Mesenteric fat pad (tissue), 1 donor: Measurements from ENCODE around the gene PALLD. TPM values are rescaled to one million over a fixed set of nuclear protein-coding genes. Genes with fewer than 3 reads are reported as not detected.
"Not testable (repeated sequence)": the region's sequence is repeated elsewhere in the genome, so short reads cannot be mapped to it uniquely, and the experiment has no call there.

Experiments used
- DNase-seq: peaks from one replicate; pipeline ENCODE4 v3.0.0-alpha.2; 2020; ENCODE audit warnings: low spot score
- total RNA-seq: library from RNA; stranded (reverse); fragmentation: NEBNext Ultra II Directional; extraction: Animal tissue kit (Norgen Biotek cat#: 25700); gene quantifications from one replicate; pipeline ENCODE4 v1.2.1, GENCODE V29; 2021
- donor health status: DM: yes; HTN: yes; CAD: no.

Gene PALLD
- total RNA-seq, 1 donor from 2014 or later, result 87.9 TPM

GRCh38 chr4:168724686-168725411 is 228.0 kb downstream of the PALLD start:
- DNase-seq, result no peak

DNA sequence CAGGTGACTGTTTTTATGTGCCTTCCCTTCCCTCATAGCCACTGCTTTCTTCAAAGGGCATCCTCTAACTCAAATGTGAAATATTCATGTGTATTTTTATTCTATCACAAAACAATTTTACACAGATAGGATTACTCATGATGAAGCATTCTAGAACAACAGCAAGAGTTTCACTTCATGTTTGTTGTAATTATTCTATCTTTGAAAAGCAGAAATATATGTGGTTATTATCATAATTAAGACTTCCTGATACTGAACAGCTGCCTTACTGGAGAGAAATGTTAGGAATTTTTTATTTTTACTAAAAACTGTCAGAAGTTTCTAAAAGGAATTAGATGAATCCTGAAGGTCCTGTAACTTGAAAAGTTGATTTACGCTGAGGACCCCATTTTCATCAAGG is 229.1 kb downstream of the PALLD start:
- no peak for DNase-seq

DNA sequence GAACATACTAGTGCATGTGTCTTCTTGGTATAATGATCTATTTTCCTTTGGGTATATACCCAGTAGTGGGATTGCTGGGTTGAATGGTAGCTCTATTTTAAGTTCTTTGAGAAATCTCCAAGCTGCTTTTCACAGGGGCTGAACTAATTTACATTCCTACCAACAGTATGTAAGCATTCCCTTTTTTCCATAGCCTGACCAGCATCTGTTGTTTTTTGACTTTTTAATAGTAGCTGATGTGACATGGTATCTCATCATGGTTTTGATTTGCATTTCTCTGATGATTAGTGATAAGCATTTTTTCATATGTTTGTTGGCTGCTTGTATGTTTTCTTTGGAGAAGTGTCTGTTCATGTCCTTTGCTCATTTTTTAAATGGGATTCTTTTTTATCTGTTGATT is 230.3 kb downstream of the PALLD start:
- DNase-seq, result not testable (repeated sequence)

DNA sequence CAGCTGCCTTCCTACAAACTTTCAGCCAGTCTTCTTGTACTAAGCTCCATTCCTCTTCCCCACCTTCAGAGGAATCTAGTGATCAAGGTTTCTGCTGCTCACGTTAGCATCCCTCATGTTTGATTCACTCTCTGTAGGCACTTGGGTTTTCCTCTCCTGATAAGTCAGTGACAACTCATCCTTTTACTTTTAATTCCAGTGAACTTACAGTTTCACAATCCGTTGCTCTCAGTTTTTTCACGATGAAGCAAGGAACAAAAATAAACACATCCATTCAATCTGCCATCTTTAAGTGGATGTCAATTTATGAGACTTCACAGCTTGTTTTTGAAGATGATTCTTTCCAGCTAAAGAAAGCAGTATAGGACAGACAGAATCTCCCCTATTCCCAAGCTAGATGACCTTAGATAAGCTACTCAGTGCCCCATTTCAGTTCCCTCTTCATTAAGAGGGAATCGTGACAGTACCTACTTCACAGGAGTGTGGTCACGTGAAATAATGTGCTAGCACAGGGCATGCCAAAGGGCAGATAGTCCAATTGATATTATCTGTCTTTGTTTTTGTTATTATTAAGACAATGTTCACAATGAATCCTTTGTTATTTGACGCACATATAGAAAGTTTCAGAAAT is 234.3 kb downstream of the PALLD start:
- DNase-seq, result no peak

DNA sequence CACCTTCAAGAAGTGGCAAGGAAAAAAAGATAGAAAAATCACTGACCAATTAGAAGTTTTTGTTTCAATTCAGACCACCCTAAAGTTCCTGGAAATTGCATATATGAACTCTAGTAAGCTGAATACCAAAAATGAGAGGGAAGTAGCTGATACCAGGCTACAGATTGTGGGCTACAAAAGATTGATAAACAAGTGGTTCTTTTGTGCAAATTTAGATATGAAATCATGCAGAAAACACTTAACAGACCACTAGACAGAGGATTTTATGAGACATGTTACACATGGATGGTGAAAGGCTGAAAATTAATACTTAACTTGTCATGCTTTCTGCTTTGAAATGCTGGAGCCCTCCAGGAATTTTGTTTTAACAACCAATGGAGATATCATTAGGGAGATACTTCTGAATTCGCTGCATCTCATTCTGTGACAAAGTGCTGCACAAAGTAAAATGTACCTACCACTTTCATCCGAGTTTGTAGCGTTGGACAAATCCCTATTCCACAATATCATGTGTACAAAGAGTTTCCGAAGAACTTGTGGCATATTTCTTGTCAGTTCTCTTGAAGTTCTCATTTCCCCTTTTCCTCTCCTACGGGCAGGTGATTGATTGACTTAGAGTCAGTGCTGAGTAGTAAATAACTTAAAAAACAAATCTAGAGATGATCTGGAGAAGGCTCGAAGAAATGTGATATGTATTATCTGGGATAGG is 235.0 kb downstream of the PALLD start:
- no peak for DNase-seq

GRCh38 chr4:168732714-168733113 is 235.9 kb downstream of the PALLD start:
- no peak for DNase-seq

GRCh38 chr4:168734703-168735678 is 238.1 kb downstream of the PALLD start:
- DNase-seq, result no peak

GRCh38 chr4:168735735-168736134 is 238.9 kb downstream of the PALLD start:
- no peak for DNase-seq

DNA sequence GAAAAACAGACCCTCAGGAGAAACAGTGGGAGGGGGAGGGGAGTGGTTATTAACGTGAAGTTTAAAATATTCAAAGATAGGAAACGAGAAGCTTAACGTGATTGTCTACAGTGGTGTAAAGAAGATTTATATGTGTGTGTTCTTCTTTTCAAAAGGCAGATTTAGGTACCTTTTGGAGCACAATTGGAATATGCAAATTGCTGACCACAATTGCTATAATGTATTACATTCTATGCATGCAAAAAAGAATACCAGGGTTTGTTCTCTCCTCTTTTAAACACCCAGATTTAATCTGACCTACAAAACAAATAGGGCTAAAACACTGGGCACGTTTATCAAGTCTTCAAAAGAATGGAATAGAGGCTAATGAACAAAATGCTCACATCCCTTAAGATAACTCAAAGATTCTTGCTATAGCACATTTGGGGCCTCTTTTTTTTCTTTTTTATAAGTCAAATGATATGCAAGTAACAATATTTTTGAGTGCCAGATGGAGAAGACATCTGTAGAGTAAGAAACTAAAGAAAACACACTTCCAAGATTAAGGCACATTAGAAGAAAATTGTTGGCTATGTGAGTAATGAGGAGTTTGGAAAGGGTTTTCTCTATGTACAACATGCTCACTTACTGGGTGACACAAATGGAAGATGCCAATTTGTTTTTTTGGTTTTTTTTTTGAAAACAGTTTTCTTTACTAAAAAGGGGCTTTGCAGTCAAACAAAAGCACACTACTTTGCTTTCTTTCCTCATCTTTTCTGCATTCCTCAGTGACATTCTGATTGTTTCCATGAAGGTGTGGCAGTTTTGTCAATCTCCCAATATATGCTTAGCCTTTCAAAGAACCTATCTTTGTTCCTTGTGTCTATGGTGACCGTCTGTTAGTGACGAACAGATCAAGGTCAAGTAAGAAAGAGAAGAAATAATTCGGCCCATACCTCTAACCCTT is 240.3 kb downstream of the PALLD start:
- no peak for DNase-seq

DNA sequence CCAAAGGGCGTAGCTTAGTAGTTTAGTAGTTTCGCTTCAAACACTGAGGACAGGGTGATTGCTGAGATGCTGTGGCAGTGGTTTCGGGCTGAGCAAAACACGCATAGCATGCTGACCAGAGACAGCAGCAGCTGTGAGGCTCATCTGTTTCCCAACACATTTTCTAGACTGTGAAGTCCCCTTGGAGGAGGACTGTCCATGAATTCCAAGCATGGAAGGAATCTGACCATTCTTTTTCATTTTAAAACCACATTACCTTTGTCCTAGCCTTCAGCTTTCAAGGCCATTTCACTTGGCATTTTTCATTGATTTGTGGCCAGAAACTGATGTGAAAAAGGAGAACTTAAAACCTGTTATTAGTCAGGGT is 240.9 kb downstream of the PALLD start:
- DNase-seq, result no peak

GRCh38 chr4:168739886-168740285 is 243.0 kb downstream of the PALLD start:
- no peak for DNase-seq

DNA sequence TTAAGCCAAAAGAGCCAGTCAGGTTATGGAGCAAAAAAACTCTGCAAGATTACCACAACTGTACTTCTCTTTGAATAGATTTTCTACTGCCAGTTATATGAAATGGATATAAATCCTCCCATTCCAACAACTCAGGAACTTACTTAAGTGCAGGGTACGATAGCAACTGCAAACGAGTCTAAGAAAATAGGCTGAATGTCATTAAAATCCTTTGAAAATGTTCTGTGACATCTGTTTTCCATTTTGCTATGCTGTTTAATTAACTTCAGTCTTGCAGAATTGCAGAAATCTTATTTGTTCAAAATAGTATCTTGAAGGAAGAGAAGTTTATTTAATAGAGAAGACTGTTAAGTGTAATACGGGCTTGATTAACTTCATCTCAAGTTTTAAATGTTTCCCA is 243.8 kb downstream of the PALLD start:
- DNase-seq, result no peak

DNA sequence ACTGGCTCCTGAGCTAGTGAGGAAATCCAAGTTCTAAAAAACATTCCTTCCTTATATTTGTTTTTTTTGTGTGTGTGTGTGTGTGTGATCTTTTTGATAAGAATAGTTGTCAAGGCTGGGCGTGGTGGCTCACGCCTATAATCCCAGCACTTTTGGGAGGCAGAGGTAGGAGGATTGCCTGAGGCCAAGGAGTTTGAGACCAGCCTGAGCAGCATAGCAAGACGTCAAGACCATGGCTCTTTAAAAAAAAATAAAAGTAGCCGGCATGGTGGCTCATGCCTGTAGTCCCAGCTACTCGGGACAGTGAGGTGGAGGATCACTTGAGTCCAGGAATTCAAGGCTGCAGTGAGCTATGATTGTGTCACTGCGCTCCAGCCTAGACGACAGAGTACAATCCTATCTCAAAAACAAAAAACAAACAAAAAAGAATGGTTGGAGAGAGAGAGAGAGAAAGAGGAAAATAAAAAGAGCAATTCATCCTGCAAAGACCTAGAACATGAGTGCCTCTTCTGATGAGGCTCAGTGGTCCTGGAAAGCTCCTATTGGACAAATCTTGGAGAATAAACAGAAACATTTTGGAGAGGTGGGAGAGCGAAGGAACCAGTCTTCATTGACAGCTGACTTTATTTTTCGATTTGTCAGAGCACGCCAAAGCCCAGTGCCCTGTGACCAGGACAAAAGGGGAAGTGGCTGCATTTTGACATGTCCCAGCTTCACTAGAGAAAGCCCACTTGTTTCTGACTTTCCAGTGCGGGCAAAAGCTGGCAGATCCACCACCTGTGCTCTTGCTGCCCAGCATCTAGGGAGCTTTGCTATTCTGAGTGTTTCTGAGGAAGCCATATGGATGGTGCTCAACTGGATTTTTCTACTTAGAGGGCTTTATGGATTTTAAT is 244.7 kb downstream of the PALLD start:
- DNase-seq, result no peak

DNA sequence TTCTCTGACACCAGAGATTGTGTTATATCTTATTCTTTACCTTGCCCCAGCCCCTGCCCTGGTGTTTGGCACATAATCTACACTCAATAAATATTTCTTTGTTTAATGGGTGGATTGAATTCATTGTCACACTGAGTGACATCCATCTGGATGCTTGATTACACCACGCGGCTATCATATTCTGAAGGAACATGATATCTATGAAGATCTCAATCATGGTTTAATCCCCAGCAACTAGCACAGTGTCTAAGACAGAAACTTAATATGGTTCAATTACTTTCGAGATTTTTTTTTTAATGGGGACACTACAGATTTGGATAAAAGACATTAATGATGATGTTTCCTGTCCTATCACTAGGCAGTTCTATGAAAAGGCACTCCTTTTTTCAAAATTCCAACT is 246.3 kb downstream of the PALLD start:
- DNase-seq, result no peak

DNA sequence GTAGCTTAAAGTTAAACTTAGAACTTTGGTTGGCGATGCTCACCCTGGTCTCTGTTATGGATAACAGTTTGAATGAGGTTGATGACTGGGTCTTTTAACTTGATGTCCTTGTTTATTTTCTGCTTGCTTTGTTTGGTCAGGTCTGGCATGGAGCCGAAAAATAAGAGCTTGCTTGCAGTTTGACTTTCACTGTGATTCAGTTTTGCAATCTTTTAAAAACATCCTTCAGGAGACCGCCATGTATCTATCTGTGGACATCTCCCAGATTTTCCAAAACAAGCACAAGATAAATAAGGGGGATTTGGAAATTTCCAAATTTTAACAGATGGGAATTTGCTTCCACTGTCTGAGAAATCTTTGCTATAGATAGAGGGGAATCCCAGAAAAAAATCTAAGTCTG is 246.7 kb downstream of the PALLD start:
- no peak for DNase-seq

DNA sequence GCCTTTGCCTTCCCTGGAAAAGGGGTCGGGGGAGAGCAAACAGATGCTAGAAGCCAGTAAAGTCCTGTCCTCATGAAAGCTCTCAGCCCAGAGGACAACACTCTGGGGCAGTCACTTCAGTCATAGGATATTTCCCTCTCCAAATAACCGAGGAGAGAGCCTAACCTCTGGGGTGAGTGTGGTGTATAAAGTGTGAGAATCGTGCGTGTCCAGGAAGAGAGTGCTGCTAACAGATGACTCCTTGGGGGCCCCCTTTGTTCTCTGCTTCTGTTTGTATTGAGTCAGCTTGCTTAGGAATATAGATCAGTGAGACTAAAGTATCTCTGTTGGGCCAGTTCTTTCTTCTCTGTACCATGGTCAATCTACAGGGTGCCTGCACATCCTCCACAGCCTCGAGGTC is 247.2 kb downstream of the PALLD start:
- DNase-seq, result no peak

DNA sequence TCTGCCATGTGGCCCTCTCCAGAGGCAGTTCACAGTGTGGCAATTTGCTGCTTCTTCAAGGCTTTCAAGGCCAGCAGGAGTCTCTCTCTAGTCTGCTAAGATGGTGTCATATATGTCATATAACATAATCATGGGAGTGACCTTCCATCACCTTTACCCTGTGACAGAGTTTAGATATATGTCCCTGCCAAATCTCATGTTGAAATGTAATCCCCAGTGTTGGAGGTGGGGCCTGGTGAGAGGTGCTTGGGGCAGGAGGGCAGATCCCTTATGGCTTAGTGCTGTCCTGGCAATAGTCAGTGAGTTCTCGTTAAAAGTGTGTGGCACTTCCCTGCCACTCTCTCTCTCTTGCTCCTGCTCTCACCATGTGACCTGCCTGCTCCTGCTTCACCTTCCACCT is 252.0 kb downstream of the PALLD start:
- DNase-seq, result no peak

- no peak for DNase-seq
Observed at GRCh38 chr4:168751263-168752225, 254.7 kb downstream of the PALLD start.
